Bronchial epithelial cell (primary cell): Measurements from ENCODE around the gene MAP1B. TPM values are rescaled to one million over a fixed set of nuclear protein-coding genes. Genes with fewer than 3 reads are reported as not detected.

Experiments
- DNase-seq: peaks from one replicate; pipeline ENCODE4 v3.0.0-alpha.2; 2010; ENCODE audit warnings: low read depth
- FAIRE-seq: peaks from 2 replicates; lab custom pipeline; 2011; peaks lifted over from hg19 to GRCh38; lab: Jason Lieb, UNC
- H3K27me3 ChIP-seq: 2 replicates; pipeline ENCODE4 v1.5.1; 2011; ENCODE audit warnings: low read length; ENCODE audit not compliant: control insufficient read depth, insufficient read depth
- H3K36me3 ChIP-seq: 2 replicates; pipeline ENCODE4 v1.5.1; 2011; ENCODE audit warnings: low read length; ENCODE audit not compliant: control insufficient read depth, insufficient read depth
- H3K4me3 ChIP-seq: 2 replicates; pipeline ENCODE4 v1.5.1; 2011; ENCODE audit warnings: mild to moderate bottlenecking, low read depth, low read length, control low read depth
- total RNA-seq: library from RNA; depleted of rRNA; stranded (reverse); fragments of >200 nt; gene quantifications from 2 replicates; pipeline ENCODE4 v1.2.1, GENCODE V29; 2014
- TF ChIP-seq, protein P1 (sequence below): IDR thresholded peaks from 2 replicates; pipeline ENCODE4 v1.5.1; 2011; ENCODE audit warnings: mild to moderate bottlenecking, moderate library complexity, low read length, control low read depth, inconsistent platforms; ENCODE audit not compliant: insufficient read depth, severe bottlenecking

Gene MAP1B
- total RNA-seq, 1 donor from 2014 or later = 5.8 TPM

GRCh38 chr5:72202331-72202825, 95.1 kb downstream of the MAP1B start:
- no peak overlapping the region for H3K4me3 ChIP-seq
- DNase-seq = no peak
- no peaks in the 10 kb centered on the region for H3K36me3 ChIP-seq
- H3K27me3 ChIP-seq = no peaks in the 10 kb centered on the region
- no peak for FAIRE-seq
- TF ChIP-seq, protein P1, sequence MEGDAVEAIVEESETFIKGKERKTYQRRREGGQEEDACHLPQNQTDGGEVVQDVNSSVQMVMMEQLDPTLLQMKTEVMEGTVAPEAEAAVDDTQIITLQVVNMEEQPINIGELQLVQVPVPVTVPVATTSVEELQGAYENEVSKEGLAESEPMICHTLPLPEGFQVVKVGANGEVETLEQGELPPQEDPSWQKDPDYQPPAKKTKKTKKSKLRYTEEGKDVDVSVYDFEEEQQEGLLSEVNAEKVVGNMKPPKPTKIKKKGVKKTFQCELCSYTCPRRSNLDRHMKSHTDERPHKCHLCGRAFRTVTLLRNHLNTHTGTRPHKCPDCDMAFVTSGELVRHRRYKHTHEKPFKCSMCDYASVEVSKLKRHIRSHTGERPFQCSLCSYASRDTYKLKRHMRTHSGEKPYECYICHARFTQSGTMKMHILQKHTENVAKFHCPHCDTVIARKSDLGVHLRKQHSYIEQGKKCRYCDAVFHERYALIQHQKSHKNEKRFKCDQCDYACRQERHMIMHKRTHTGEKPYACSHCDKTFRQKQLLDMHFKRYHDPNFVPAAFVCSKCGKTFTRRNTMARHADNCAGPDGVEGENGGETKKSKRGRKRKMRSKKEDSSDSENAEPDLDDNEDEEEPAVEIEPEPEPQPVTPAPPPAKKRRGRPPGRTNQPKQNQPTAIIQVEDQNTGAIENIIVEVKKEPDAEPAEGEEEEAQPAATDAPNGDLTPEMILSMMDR = no peak

- DNase-seq (no peak), FAIRE-seq (no peak)
- Histone ChIP-seq H3K36me3 (no peaks in the 10 kb centered on the region), H3K4me3 (no peak overlapping the region), H3K27me3 (no peaks in the 10 kb centered on the region)
- TF ChIP-seq, protein P1 = no peak
These were observed 96.1 kb downstream of the MAP1B start for GRCh38 chr5:72203251-72203845.

DNA sequence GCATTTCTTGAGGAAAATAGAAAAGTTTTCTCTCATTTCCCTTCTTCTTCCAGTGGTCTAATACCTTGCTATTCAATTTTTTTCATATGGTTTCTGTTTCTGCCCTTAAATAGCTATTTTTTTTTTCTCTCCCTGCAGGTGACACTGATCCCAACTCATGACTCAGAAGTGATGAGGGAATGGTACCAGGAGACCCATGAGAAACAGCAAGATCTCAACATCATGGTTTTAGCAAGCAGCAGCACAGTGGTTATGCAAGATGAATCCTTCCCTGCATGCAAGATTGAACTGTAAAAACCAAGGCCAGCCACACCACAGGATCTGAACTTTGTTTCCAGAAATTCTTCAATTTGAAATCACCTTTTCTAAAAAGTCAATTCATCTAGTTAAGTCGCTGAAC, 97.7 kb downstream of the MAP1B start:
- Histone ChIP-seq H3K4me3 (no peak overlapping the region), H3K27me3 (no peaks in the 10 kb centered on the region), H3K36me3 (no peaks in the 10 kb centered on the region)
- no peak for FAIRE-seq
- TF ChIP-seq, protein P1 = no peak
- no peak for DNase-seq

- DNase-seq (no peak), FAIRE-seq (no peak)
- no peaks in the 10 kb centered on the region for H3K27me3 ChIP-seq
- H3K4me3 ChIP-seq = no peak overlapping the region
- TF ChIP-seq, protein P1 = no peak
- no peaks in the 10 kb centered on the region for H3K36me3 ChIP-seq
These were observed 98.2 kb downstream of the MAP1B start for GRCh38 chr5:72205431-72206009.

DNA sequence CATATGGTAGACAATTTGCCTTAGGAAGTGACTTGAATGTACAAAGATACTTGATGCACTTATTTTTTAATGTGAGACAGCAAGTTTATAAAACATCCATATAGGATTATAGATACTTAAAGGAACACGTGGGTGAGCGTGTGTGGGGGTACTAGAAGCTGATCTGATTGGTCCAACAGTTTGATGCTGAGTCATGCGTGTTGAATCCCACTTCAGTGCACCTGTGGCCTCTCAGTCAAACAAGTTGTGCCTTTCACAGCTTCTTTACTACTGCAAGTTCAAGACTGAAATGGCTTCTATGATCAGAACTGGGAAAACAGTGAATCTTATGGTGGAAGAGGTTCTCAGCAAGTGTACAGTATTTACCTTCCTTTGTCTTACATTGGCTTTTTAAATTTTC, 98.9 kb downstream of the MAP1B start:
- H3K27me3 ChIP-seq = no peaks in the 10 kb centered on the region
- TF ChIP-seq, protein P1 = no peak
- FAIRE-seq (no peak), DNase-seq (no peak)
- H3K36me3 ChIP-seq = no peaks in the 10 kb centered on the region
- H3K4me3 ChIP-seq = no peak overlapping the region
